ENCODE data around the gene ENO3.

ENO3 gene

DNA sequence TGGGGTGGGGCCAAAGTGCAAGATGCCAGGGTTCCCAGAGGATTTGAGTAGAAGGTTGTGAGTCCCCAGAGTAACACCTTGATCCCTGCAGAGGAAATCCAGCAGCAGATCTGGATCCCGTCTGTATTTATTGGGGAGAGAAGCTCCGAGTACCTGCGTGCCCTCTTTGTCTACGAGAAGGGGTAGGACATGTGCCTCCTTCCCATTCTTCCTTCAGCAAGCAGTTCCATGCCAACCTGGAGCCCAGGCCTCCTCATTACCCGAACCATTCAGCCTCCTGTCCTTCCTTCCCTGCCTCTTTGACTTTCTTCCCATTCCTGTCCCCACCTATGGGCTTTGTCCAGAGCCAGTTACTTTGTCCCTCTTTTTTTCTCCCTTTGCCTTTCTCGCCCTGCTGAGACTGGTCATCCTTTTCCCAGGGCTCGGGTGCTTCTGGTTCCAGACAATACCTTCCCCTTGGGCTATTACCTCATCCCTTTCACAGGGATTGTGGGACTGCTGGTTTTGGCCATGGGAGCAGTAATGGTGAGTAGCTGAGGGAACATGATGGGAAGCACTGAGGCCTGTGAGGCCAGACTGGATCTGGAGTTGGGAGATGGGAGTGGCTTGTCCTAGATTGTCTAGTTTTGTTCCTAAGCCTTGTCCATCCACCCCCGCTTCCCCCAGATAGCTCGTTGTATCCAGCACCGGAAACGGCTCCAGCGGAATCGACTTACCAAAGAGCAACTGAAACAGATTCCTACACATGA, 8.0 kb upstream of the ENO3 start:
- H3K4ac ChIP-seq (ENCODE audit: low read depth in 1 of 2, low read length in 2 of 2), result no peak overlapping the region
- H2BK5ac ChIP-seq (ENCODE audit: low read depth, low read length, poor library complexity, severe bottlenecking), result no peak overlapping the region
- H3K79me1 ChIP-seq (replicated peaks; ENCODE audit: low read length, poor library complexity, severe bottlenecking), result peaks cover 10% of the 10 kb centered on the region
- H4K91ac ChIP-seq (ENCODE audit: low read length), result no peak overlapping the region
- H3K18ac ChIP-seq (ENCODE audit: low read depth in 1 of 2, low read length in 2 of 2), result no peak overlapping the region
- H2AFZ ChIP-seq (ENCODE audit: low read depth, low read length), result no peak overlapping the region
- no peak overlapping the region for H2BK15ac ChIP-seq (ENCODE audit: low read depth, poor library complexity, severe bottlenecking)
- H4K8ac ChIP-seq (ENCODE audit: low read length), result no peak overlapping the region
- H3K4me1 ChIP-seq (ENCODE audit: control insufficient read depth, insufficient read depth, low read depth, low read length), result peaks cover 40% of the 10 kb centered on the region
- no peaks in the 10 kb centered on the region for H3K9me3 ChIP-seq (ENCODE audit: control insufficient read depth, low read length)
- no peak for DNase-seq
- 86% methylated on average over 5 of the region's 13 CpGs for WGBS
- no peak overlapping the region for H3K14ac ChIP-seq (ENCODE audit: low read length in 2 of 2)
- no peaks in the 10 kb centered on the region for H3K27me3 ChIP-seq (ENCODE audit: control insufficient read depth in 1 of 2, insufficient read depth in 1 of 2, low read length in 2 of 2)
- peak overlapping the region; percentile 17 for H3K27ac ChIP-seq (ENCODE audit: low read length, poor library complexity, severe bottlenecking)
- no peak overlapping the region for H3K4me2 ChIP-seq (ENCODE audit: low read length, poor library complexity, severe bottlenecking)
- H2BK12ac ChIP-seq (ENCODE audit: low read length in 2 of 2), result no peak overlapping the region
- no peak overlapping the region for H2BK120ac ChIP-seq (ENCODE audit: low read depth, low read length)
- H3K23ac ChIP-seq (ENCODE audit: low read length in 2 of 2), result no peak overlapping the region
- peak overlapping the region; percentile 13 for H2AK5ac ChIP-seq (ENCODE audit: low read length, severe bottlenecking)
- peak overlapping the region; percentile 97 for H3K9ac ChIP-seq (ENCODE audit: low read length)
- peaks cover 52 to 58% of the 10 kb centered on the region in 2 experiments for H3K36me3 ChIP-seq (ENCODE audit: control insufficient read depth in 1 of 2, insufficient read depth in 2 of 2, low read depth in 1 of 2, low read length in 2 of 2)
- no peak overlapping the region for H3K4me3 ChIP-seq (ENCODE audit: insufficient read depth in 1 of 2, low read depth in 1 of 2, low read length in 2 of 2)

DNA sequence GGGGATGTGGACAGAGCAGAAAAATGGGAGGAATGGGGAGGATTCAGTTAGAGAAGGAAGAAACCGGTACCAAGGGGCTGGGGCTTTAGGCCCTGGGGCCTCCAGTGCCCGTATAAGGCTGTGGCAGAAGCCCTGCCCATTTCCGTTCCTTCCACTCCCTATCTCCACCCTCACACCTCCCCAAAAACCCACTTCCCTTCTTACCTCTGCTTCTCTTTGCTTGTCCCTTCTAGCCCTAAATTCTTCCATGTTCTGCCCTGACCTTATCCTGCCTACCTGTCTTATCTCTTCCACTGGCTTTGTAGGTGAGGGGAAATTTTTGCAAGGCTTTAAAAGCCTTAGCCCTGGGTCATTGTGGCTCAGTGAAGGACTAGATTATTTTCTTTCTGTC, 6.8 kb upstream of the ENO3 start:
- Histone ChIP-seq H4K91ac (ENCODE audit: low read length) (no peak overlapping the region), H3K4ac (ENCODE audit: low read depth in 1 of 2, low read length in 2 of 2) (no peak overlapping the region), H3K36me3 (ENCODE audit: control insufficient read depth in 1 of 2, insufficient read depth in 2 of 2, low read depth in 1 of 2, low read length in 2 of 2) (peaks cover 42 to 51% of the 10 kb centered on the region in 2 experiments), H3K4me2 (ENCODE audit: low read length, poor library complexity, severe bottlenecking) (no peak overlapping the region), H3K9me3 (ENCODE audit: control insufficient read depth, low read length) (no peaks in the 10 kb centered on the region), H3K18ac (ENCODE audit: low read depth in 1 of 2, low read length in 2 of 2) (no peak overlapping the region), H3K4me3 (ENCODE audit: insufficient read depth in 1 of 2, low read depth in 1 of 2, low read length in 2 of 2) (no peak overlapping the region), H2BK120ac (ENCODE audit: low read depth, low read length) (no peak overlapping the region), H3K79me1 (replicated peaks; ENCODE audit: low read length, poor library complexity, severe bottlenecking) (no peaks in the 10 kb centered on the region), H2AFZ (ENCODE audit: low read depth, low read length) (no peak overlapping the region), H4K8ac (ENCODE audit: low read length) (peak overlapping the region; percentile 45), H3K23ac (ENCODE audit: low read length in 2 of 2) (no peak overlapping the region), H3K4me1 (ENCODE audit: control insufficient read depth, insufficient read depth, low read depth, low read length) (peaks cover 28% of the 10 kb centered on the region), H2BK5ac (ENCODE audit: low read depth, low read length, poor library complexity, severe bottlenecking) (no peak overlapping the region), H3K14ac (ENCODE audit: low read length in 2 of 2) (no peak overlapping the region), H2BK15ac (ENCODE audit: low read depth, poor library complexity, severe bottlenecking) (no peak overlapping the region), H3K9ac (ENCODE audit: low read length) (peak overlapping the region; percentile 97), H3K27ac (ENCODE audit: low read length, poor library complexity, severe bottlenecking) (peak overlapping the region; percentile 98), H2BK12ac (ENCODE audit: low read length in 2 of 2) (no peak overlapping the region), H3K27me3 (ENCODE audit: control insufficient read depth in 1 of 2, insufficient read depth in 1 of 2, low read length in 2 of 2) (no peaks in the 10 kb centered on the region), H2AK5ac (ENCODE audit: low read length, severe bottlenecking) (no peak overlapping the region)
- 88% methylated on average over 2 of the region's 3 CpGs for WGBS
- DNase-seq, result no peak

DNA sequence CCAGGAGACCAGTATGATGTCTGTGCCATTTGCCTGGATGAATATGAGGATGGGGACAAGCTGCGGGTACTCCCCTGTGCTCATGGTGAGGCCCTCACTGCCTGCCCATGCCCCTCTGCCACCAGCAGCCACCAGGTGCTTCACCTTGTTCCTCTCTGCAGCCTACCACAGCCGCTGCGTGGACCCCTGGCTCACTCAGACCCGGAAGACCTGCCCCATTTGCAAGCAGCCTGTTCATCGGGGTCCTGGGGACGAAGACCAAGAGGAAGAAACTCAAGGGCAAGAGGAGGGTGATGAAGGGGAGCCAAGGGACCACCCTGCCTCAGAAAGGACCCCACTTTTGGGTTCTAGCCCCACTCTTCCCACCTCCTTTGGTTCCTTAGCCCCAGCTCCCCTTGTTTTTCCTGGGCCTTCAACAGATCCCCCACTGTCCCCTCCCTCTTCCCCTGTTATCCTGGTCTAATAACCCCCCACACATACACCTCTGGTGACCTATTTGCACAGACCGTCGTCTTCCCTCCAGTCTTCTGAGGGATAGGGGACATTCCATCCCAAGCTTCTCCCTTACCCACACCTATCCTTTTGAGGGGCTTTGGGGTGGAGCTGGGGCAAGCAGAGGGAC, 6.3 kb upstream of the ENO3 start:
- peak overlapping the region in 1 of 2 experiments; percentile 95 for H3K4me3 ChIP-seq (ENCODE audit: insufficient read depth in 1 of 2, low read depth in 1 of 2, low read length in 2 of 2)
- peak overlapping the region; percentile 33 for H2BK5ac ChIP-seq (ENCODE audit: low read depth, low read length, poor library complexity, severe bottlenecking)
- H3K14ac ChIP-seq (ENCODE audit: low read length in 2 of 2), result no peak overlapping the region
- peak overlapping the region; percentile 98 for H3K27ac ChIP-seq (ENCODE audit: low read length, poor library complexity, severe bottlenecking)
- no peaks in the 10 kb centered on the region for H3K9me3 ChIP-seq (ENCODE audit: control insufficient read depth, low read length)
- peak overlapping the region; percentile 67 for H2AK5ac ChIP-seq (ENCODE audit: low read length, severe bottlenecking)
- H3K4me1 ChIP-seq (ENCODE audit: control insufficient read depth, insufficient read depth, low read depth, low read length), result peaks cover 30% of the 10 kb centered on the region
- no peak overlapping the region for H3K23ac ChIP-seq (ENCODE audit: low read length in 2 of 2)
- peaks cover 42 to 51% of the 10 kb centered on the region in 2 experiments for H3K36me3 ChIP-seq (ENCODE audit: control insufficient read depth in 1 of 2, insufficient read depth in 2 of 2, low read depth in 1 of 2, low read length in 2 of 2)
- H4K91ac ChIP-seq (ENCODE audit: low read length), result no peak overlapping the region
- no peaks in the 10 kb centered on the region for H3K79me1 ChIP-seq (replicated peaks; ENCODE audit: low read length, poor library complexity, severe bottlenecking)
- no peak overlapping the region for H2BK12ac ChIP-seq (ENCODE audit: low read length in 2 of 2)
- H3K4me2 ChIP-seq (ENCODE audit: low read length, poor library complexity, severe bottlenecking), result peak overlapping the region; percentile 93
- H3K18ac ChIP-seq (ENCODE audit: low read depth in 1 of 2, low read length in 2 of 2), result peak overlapping the region in 1 of 2 experiments; percentile 14
- no peak overlapping the region for H2BK15ac ChIP-seq (ENCODE audit: low read depth, poor library complexity, severe bottlenecking)
- no peak overlapping the region for H2BK120ac ChIP-seq (ENCODE audit: low read depth, low read length)
- no peaks in the 10 kb centered on the region for H3K27me3 ChIP-seq (ENCODE audit: control insufficient read depth in 1 of 2, insufficient read depth in 1 of 2, low read length in 2 of 2)
- H3K9ac ChIP-seq (ENCODE audit: low read length), result peak overlapping the region; percentile 97
- H3K4ac ChIP-seq (ENCODE audit: low read depth in 1 of 2, low read length in 2 of 2), result peak overlapping the region in 1 of 2 experiments; percentile 13
- 73% methylated on average over 6 of the region's 8 CpGs for WGBS
- no peak overlapping the region for H2AFZ ChIP-seq (ENCODE audit: low read depth, low read length)
- DNase-seq, result no peak
- H4K8ac ChIP-seq (ENCODE audit: low read length), result peak overlapping the region; percentile 45

DNA sequence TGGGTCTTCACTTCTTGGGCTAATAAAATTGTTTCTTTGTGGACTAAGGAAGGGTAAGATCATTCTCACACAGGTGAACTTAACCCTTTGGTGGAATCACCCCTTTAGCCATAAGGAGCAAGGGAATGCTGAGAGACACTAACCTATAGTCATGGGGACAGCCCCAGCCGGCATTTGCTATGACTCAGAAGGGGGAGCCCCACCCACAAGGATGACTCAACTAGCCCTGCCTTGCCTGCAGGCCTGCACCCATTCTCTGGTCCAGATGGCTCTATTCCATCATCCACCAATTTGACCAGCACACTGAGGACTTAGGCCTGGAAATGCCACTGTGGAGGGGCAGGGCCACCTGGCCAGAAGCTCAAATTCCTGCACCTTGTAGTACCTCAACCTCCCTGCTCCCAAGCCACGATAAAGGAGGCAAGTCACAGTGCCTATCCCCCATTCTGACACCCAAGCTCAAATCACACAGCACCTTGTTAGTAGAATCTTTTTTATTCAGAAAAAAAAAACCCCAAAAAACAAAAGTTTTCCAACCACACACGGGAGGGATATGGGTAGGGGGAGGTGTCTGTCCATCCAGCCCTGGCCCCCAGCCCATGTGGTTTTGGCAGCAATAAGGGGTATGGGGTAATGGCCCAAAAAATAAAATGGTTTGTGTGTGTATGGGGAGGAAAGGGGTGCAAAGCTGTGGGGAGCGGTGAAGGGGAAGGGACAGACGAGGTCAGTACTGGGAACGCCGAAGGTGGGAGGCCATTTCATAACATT, 5.6 kb upstream of the ENO3 start:
- H3K4me3 ChIP-seq (ENCODE audit: insufficient read depth in 1 of 2, low read depth in 1 of 2, low read length in 2 of 2), result peak overlapping the region in 1 of 2 experiments; percentile 95
- H2BK120ac ChIP-seq (ENCODE audit: low read depth, low read length), result no peak overlapping the region
- no peak overlapping the region for H3K14ac ChIP-seq (ENCODE audit: low read length in 2 of 2)
- H3K9me3 ChIP-seq (ENCODE audit: control insufficient read depth, low read length), result no peaks in the 10 kb centered on the region
- peak overlapping the region; percentile 45 for H4K8ac ChIP-seq (ENCODE audit: low read length)
- H2BK15ac ChIP-seq (ENCODE audit: low read depth, poor library complexity, severe bottlenecking), result no peak overlapping the region
- H3K4me1 ChIP-seq (ENCODE audit: control insufficient read depth, insufficient read depth, low read depth, low read length), result peaks cover 34% of the 10 kb centered on the region
- WGBS, result 64% methylated on average over 7 of the region's 7 CpGs
- peak; percentile 93 for DNase-seq
- no peak overlapping the region for H4K91ac ChIP-seq (ENCODE audit: low read length)
- H3K9ac ChIP-seq (ENCODE audit: low read length), result peak overlapping the region; percentile 97
- peak overlapping the region; percentile 98 for H3K27ac ChIP-seq (ENCODE audit: low read length, poor library complexity, severe bottlenecking)
- H2BK5ac ChIP-seq (ENCODE audit: low read depth, low read length, poor library complexity, severe bottlenecking), result peak overlapping the region; percentile 33
- H3K4ac ChIP-seq (ENCODE audit: low read depth in 1 of 2, low read length in 2 of 2), result no peak overlapping the region
- H3K27me3 ChIP-seq (ENCODE audit: control insufficient read depth in 1 of 2, insufficient read depth in 1 of 2, low read length in 2 of 2), result no peaks in the 10 kb centered on the region
- peak overlapping the region; percentile 93 for H3K4me2 ChIP-seq (ENCODE audit: low read length, poor library complexity, severe bottlenecking)
- no peak overlapping the region for H3K23ac ChIP-seq (ENCODE audit: low read length in 2 of 2)
- no peak overlapping the region for H3K18ac ChIP-seq (ENCODE audit: low read depth in 1 of 2, low read length in 2 of 2)
- H2AFZ ChIP-seq (ENCODE audit: low read depth, low read length), result no peak overlapping the region
- no peaks in the 10 kb centered on the region for H3K79me1 ChIP-seq (replicated peaks; ENCODE audit: low read length, poor library complexity, severe bottlenecking)
- peak overlapping the region; percentile 79 for H2AK5ac ChIP-seq (ENCODE audit: low read length, severe bottlenecking)
- H3K36me3 ChIP-seq (ENCODE audit: control insufficient read depth in 1 of 2, insufficient read depth in 2 of 2, low read depth in 1 of 2, low read length in 2 of 2), result peaks cover 42 to 51% of the 10 kb centered on the region in 2 experiments
- H2BK12ac ChIP-seq (ENCODE audit: low read length in 2 of 2), result no peak overlapping the region

All from mesenchymal stem cell (in vitro differentiated cells and primary cell).